RWPE2 (cell line): ENCODE measurements around the gene KIF16B.

ENCODE experiments used
- ATAC-seq: fragments of 200-7000 bp; cut with Tn5 transposase; 3 replicates; pipeline ENCODE4 v1.9.1; 2021; ENCODE audit warnings: low read depth
- DNase-seq: peaks from one replicate; pipeline ENCODE4 v3.0.0-alpha.2; 2020; ENCODE audit warnings: low spot score
- H3K27ac ChIP-seq: fragments of 450-650 bp; 2 replicates; pipeline ENCODE4 v1.5.1; 2017; ENCODE audit warnings: mild to moderate bottlenecking; ENCODE audit not compliant: poor library complexity, severe bottlenecking
- H3K27me3 ChIP-seq: fragments of 250-450 bp; sonication (Bioruptor Pico); 2 replicates; pipeline ENCODE4 v1.5.1; 2021; ENCODE audit warnings: mild to moderate bottlenecking, moderate library complexity; ENCODE audit not compliant: insufficient read depth, poor library complexity, severe bottlenecking
- H3K36me3 ChIP-seq: fragments of 250-450 bp; sonication (Bioruptor Pico); 2 replicates; pipeline ENCODE4 v1.5.1; 2020; ENCODE audit warnings: low read depth, mild to moderate bottlenecking, moderate library complexity
- H3K4me1 ChIP-seq: fragments of 250-450 bp; sonication (Bioruptor Pico); 2 replicates; pipeline ENCODE4 v1.5.1; 2021; ENCODE audit warnings: mild to moderate bottlenecking, moderate library complexity; ENCODE audit not compliant: insufficient read depth, poor library complexity, severe bottlenecking
- H3K4me3 ChIP-seq: fragments of 250-450 bp; sonication (Bioruptor Pico); 2 replicates; pipeline ENCODE4 v1.5.1; 2021; ENCODE audit warnings: mild to moderate bottlenecking, moderate library complexity; ENCODE audit not compliant: severe bottlenecking
- H3K9me3 ChIP-seq: fragments of 250-450 bp; sonication (Bioruptor Pico); 2 replicates; pipeline ENCODE4 v1.5.1; 2021; ENCODE audit warnings: mild to moderate bottlenecking, moderate library complexity; ENCODE audit not compliant: severe bottlenecking
- CTCF ChIP-seq: fragments of 450-650 bp; IDR thresholded peaks from one replicate; pipeline ENCODE4 v1.5.1; 2017; ENCODE audit warnings: mild to moderate bottlenecking, moderate library complexity; ENCODE audit not compliant: poor library complexity, severe bottlenecking

The KIF16B gene

DNA sequence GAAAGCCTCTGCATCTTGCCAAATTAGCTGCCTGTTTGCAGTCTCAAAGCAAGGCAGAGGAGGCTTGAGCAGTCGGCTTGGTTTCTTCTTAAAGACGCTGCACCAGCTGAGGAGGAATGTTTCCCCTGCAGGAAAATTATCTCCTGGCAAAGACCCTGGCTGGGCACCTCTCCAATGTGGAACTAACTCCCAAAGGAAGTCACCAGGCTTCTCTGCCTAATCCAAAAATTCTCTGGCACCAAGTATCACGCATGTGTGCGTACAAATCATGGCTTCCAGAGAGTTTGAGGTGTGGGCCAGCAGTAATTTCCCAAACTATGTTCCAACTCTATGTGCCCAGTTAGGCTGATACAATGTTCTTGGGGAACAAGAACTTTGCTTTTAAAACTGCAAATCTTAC lies 176.2 kb downstream of the KIF16B start:
- H3K36me3 ChIP-seq, result no peaks in the 10 kb centered on the region
- no peak overlapping the region for H3K4me3 ChIP-seq
- no peaks in the 10 kb centered on the region for H3K27me3 ChIP-seq
- no peak overlapping the region for H3K27ac ChIP-seq
- H3K9me3 ChIP-seq, result no peaks in the 10 kb centered on the region
- ATAC-seq, result no peak
- H3K4me1 ChIP-seq, result no peaks in the 10 kb centered on the region
- TF ChIP-seq CTCF, result no peak
- DNase-seq, result no peak

- ATAC-seq (no peak), DNase-seq (no peak)
- Histone ChIP-seq H3K9me3 (no peaks in the 10 kb centered on the region), H3K27me3 (no peaks in the 10 kb centered on the region), H3K4me1 (no peaks in the 10 kb centered on the region), H3K27ac (no peak overlapping the region), H3K4me3 (no peak overlapping the region), H3K36me3 (no peaks in the 10 kb centered on the region)
- TF ChIP-seq CTCF, result no peak
Observed at GRCh38 chr20:16395366-16395765, 177.9 kb downstream of the KIF16B start.

DNA sequence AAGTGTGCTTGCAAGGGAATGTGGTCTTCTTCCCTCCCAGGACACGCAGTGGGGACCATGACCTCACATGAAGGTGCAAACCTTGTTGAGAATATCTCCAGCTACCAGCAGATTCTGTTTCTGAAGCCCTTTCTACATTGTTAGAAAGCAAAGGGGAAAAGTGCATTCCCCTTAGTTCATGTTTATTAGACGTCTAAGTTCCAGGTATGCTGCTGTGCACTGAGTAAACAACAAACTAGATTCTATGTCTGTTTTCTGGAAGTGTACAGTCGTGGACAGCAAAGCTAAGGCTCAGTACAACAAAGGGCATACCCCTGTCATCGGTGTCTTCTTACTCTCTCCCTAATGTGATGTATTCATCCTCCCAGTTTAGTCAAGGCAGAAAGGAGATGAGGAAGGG lies 178.5 kb downstream of the KIF16B start:
- Histone ChIP-seq H3K4me1 (no peaks in the 10 kb centered on the region), H3K36me3 (no peaks in the 10 kb centered on the region)
- no peak for ATAC-seq

GRCh38 chr20:16393836-16394235 lies 179.4 kb downstream of the KIF16B start:
- no peak for DNase-seq
- Histone ChIP-seq H3K4me3 (no peak overlapping the region), H3K9me3 (no peaks in the 10 kb centered on the region), H3K4me1 (no peaks in the 10 kb centered on the region), H3K27me3 (no peaks in the 10 kb centered on the region), H3K36me3 (no peaks in the 10 kb centered on the region), H3K27ac (no peak overlapping the region)
- ATAC-seq, result no peak
- no peak for TF ChIP-seq CTCF

More for the DNA sequence above, 178.5 kb downstream of the KIF16B start:
- no peak for TF ChIP-seq CTCF
- no peak overlapping the region for H3K4me3 ChIP-seq
- H3K27ac ChIP-seq, result no peak overlapping the region
- H3K27me3 ChIP-seq, result no peaks in the 10 kb centered on the region
- H3K9me3 ChIP-seq, result no peaks in the 10 kb centered on the region
- DNase-seq, result no peak

GRCh38 chr20:16393297-16393696 lies 180.0 kb downstream of the KIF16B start:
- no peak for DNase-seq
- no peak for TF ChIP-seq CTCF
- ATAC-seq, result no peak
- no peak overlapping the region for H3K4me3 ChIP-seq
- H3K9me3 ChIP-seq, result no peaks in the 10 kb centered on the region
- no peak overlapping the region for H3K27ac ChIP-seq
- H3K27me3 ChIP-seq, result no peaks in the 10 kb centered on the region
- H3K4me1 ChIP-seq, result no peaks in the 10 kb centered on the region
- H3K36me3 ChIP-seq, result peaks cover 1% of the 10 kb centered on the region; the same call in 1 of the 2 replicates
